ENCODE data around the gene DLG2. TPM values are rescaled to one million over a fixed set of nuclear protein-coding genes. Genes with fewer than 3 reads are reported as not detected.

Gene DLG2
- total and polyA plus RNA-seq, 2 donors (not counting 3 experiments of a cell fraction or from before 2014, with no cell fraction given), result 0.15 to 1.1 TPM

DNA sequence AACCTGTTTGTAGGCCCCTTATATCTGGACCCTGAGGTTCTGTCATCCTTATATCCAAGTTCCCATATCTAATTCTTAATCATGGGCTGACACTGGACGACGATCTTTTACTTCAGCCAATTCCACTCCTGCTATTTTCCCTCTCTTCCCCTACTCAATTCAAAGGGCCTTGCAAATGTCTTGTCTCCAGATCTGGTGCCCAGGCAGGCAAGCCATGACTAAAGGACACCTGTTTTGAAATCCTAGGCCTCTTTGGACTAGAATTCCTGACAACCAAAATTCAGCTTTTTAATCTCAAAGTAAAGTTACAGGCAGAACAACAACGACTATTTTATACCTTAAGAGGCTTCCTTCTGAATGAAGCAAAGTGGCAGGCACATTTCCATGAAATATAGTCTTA lies 963.4 kb downstream of the DLG2 start:
- Histone ChIP-seq H3K36me3 (ENCODE audit: control insufficient read depth in 2 of 2, extremely low read depth in 1 of 2, insufficient read depth in 2 of 2, low read length in 2 of 2) (no peaks in the 10 kb centered on the region), H3K9ac (replicated peaks; ENCODE audit: extremely low read depth, insufficient read depth, low read length) (no peak overlapping the region), H2AFZ (ENCODE audit: low read depth, low read length) (no peak overlapping the region), H3K9me1 (replicated peaks; ENCODE audit: control insufficient read depth, extremely low read depth, insufficient read depth, low read length) (no peaks in the 10 kb centered on the region), H3K27ac (ENCODE audit: insufficient read depth, low read depth, low read length) (no peak overlapping the region), H3K27me3 (ENCODE audit: control insufficient read depth in 2 of 2, insufficient read depth in 2 of 2, low read length in 2 of 2) (no peaks in the 10 kb centered on the region), H3K4me2 (ENCODE audit: insufficient read depth, low read length) (no peak overlapping the region), H3K79me2 (ENCODE audit: control insufficient read depth, insufficient read depth, low read length) (no peaks in the 10 kb centered on the region), H4K20me1 (replicated peaks; ENCODE audit: control insufficient read depth, extremely low read depth, insufficient read depth, low read length) (no peaks in the 10 kb centered on the region), H3K4me3 (replicated peaks in 1 of 3; ENCODE audit: insufficient read depth in 1 of 3, low read depth in 1 of 3, low read length in 3 of 3) (no peak overlapping the region), H3K4me1 (ENCODE audit: control insufficient read depth, extremely low read depth, insufficient read depth, low read length) (no peaks in the 10 kb centered on the region), H3K9me3 (replicated peaks; ENCODE audit: control insufficient read depth, insufficient read depth, low read length) (peaks cover 2% of the 10 kb centered on the region)
- TF ChIP-seq GATA2 (IDR thresholded peaks at IDR 0.05; ENCODE audit: insufficient read depth, insufficient read length, low read depth, low read length) (no peak), POLR2AphosphoS5 (IDR thresholded peaks at IDR 0.05; ENCODE audit: insufficient read depth, low read depth, low read length) (no peak), EZH2 (IDR thresholded peaks at IDR 0.05; ENCODE audit: borderline replicate concordance, low read depth, low read length, severe bottlenecking) (no peak), POLR2A (IDR thresholded peaks at IDR 0.05; ENCODE audit: low read depth, low read length) (no peak), JUN (IDR thresholded peaks at IDR 0.05; ENCODE audit: borderline replicate concordance, insufficient read depth, insufficient read length, low read depth) (no peak), FOS (IDR thresholded peaks at IDR 0.05; ENCODE audit: borderline replicate concordance, insufficient read depth, low read length) (no peak), MYC (IDR thresholded peaks at IDR 0.05; ENCODE audit: low read depth, low read length) (no peak)
- TF ChIP-seq, protein P1, sequence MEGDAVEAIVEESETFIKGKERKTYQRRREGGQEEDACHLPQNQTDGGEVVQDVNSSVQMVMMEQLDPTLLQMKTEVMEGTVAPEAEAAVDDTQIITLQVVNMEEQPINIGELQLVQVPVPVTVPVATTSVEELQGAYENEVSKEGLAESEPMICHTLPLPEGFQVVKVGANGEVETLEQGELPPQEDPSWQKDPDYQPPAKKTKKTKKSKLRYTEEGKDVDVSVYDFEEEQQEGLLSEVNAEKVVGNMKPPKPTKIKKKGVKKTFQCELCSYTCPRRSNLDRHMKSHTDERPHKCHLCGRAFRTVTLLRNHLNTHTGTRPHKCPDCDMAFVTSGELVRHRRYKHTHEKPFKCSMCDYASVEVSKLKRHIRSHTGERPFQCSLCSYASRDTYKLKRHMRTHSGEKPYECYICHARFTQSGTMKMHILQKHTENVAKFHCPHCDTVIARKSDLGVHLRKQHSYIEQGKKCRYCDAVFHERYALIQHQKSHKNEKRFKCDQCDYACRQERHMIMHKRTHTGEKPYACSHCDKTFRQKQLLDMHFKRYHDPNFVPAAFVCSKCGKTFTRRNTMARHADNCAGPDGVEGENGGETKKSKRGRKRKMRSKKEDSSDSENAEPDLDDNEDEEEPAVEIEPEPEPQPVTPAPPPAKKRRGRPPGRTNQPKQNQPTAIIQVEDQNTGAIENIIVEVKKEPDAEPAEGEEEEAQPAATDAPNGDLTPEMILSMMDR (IDR thresholded peaks at IDR 0.05; ENCODE audit: extremely low read depth in 1 of 2, insufficient read depth in 1 of 2, low read depth in 1 of 2, low read length in 2 of 2), result no peak
- TF ChIP-seq, protein P2, sequence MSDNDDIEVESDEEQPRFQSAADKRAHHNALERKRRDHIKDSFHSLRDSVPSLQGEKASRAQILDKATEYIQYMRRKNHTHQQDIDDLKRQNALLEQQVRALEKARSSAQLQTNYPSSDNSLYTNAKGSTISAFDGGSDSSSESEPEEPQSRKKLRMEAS (IDR thresholded peaks at IDR 0.05; ENCODE audit: insufficient read depth, insufficient read length), result no peak
- dilution Hi-C loops (cut with MboI; ENCODE audit: extremely low pct_ligation_motif_present, low sequenced_read_pairs) (no loop called here), intact Hi-C loops (cut with micrococcal nuclease) (no loop called here)
- no TSS peak for BruUV-seq (replicated peaks)
- POLR2A ChIA-PET, result no interaction called here
- CTCF ChIA-PET, result no interaction called here
- no peak for FAIRE-seq
- no peak for DNase-seq (ENCODE audit: low read depth, low spot score)
